ENCODE measurements around the gene FNDC3B.

FNDC3B gene

GRCh38 chr3:172270557-172271166, 231.3 kb downstream of the FNDC3B start:
- no peak for TF ChIP-seq POLR2A (IDR thresholded peaks at IDR 0.05; ENCODE audit: extremely low read depth, insufficient read length)
- no peak overlapping the region for H3K4me3 ChIP-seq (ENCODE audit: low read depth, low read length)
- DNase-seq (ENCODE audit: low read depth): no peak

- no peak for DNase-seq (ENCODE audit: low read depth)
- TF ChIP-seq CTCF (IDR thresholded peaks at IDR 0.05; ENCODE audit: low read depth, low read length): no peak
- TF ChIP-seq MYC (IDR thresholded peaks at IDR 0.05; ENCODE audit: low read depth, low read length): no peak
- TF ChIP-seq POLR2A (IDR thresholded peaks at IDR 0.05; ENCODE audit: extremely low read depth, insufficient read length): no peak
- no peak for TF ChIP-seq MAX (IDR thresholded peaks at IDR 0.05; ENCODE audit: low read depth, low read length)
- no peak overlapping the region for H3K4me3 ChIP-seq (ENCODE audit: low read depth, low read length)
These were observed 232.1 kb downstream of the FNDC3B start for GRCh38 chr3:172271386-172271976.

GRCh38 chr3:172272698-172273097, 233.3 kb downstream of the FNDC3B start:
- TF ChIP-seq MYC (IDR thresholded peaks at IDR 0.05; ENCODE audit: low read depth, low read length) (no peak), MAX (IDR thresholded peaks at IDR 0.05; ENCODE audit: low read depth, low read length) (no peak), CTCF (IDR thresholded peaks at IDR 0.05; ENCODE audit: low read depth, low read length) (no peak), POLR2A (IDR thresholded peaks at IDR 0.05; ENCODE audit: extremely low read depth, insufficient read length) (no peak)
- no peak for DNase-seq (ENCODE audit: low read depth)
- H3K4me3 ChIP-seq (ENCODE audit: low read depth, low read length): no peak overlapping the region

GRCh38 chr3:172273378-172273777, 234.0 kb downstream of the FNDC3B start:
- TF ChIP-seq MAX (IDR thresholded peaks at IDR 0.05; ENCODE audit: low read depth, low read length) (no peak), CTCF (IDR thresholded peaks at IDR 0.05; ENCODE audit: low read depth, low read length) (no peak), MYC (IDR thresholded peaks at IDR 0.05; ENCODE audit: low read depth, low read length) (no peak), POLR2A (IDR thresholded peaks at IDR 0.05; ENCODE audit: extremely low read depth, insufficient read length) (no peak)
- no peak overlapping the region for H3K4me3 ChIP-seq (ENCODE audit: low read depth, low read length)
- no peak for DNase-seq (ENCODE audit: low read depth)

GRCh38 chr3:172274906-172275305, 235.5 kb downstream of the FNDC3B start:
- no peak overlapping the region for H3K4me3 ChIP-seq (ENCODE audit: low read depth, low read length)
- no peak for DNase-seq (ENCODE audit: low read depth)
- TF ChIP-seq CTCF (IDR thresholded peaks at IDR 0.05; ENCODE audit: low read depth, low read length) (no peak), MAX (IDR thresholded peaks at IDR 0.05; ENCODE audit: low read depth, low read length) (no peak), MYC (IDR thresholded peaks at IDR 0.05; ENCODE audit: low read depth, low read length) (no peak), POLR2A (IDR thresholded peaks at IDR 0.05; ENCODE audit: extremely low read depth, insufficient read length) (no peak)

GRCh38 chr3:172275586-172275985, 236.2 kb downstream of the FNDC3B start:
- TF ChIP-seq CTCF (IDR thresholded peaks at IDR 0.05; ENCODE audit: low read depth, low read length) (no peak), MYC (IDR thresholded peaks at IDR 0.05; ENCODE audit: low read depth, low read length) (no peak), POLR2A (IDR thresholded peaks at IDR 0.05; ENCODE audit: extremely low read depth, insufficient read length) (no peak), MAX (IDR thresholded peaks at IDR 0.05; ENCODE audit: low read depth, low read length) (no peak)
- H3K4me3 ChIP-seq (ENCODE audit: low read depth, low read length): no peak overlapping the region
- DNase-seq (ENCODE audit: low read depth): no peak
